Activated naive CD8-positive, alpha-beta T cell treated with anti-CD3 and anti-CD28 coated beads, Interleukin-2, amount 50 U/mL, for 16 hours (primary cell): Measurements from ENCODE around the gene APOL1.
"Not testable (repeated sequence)": the region's sequence is repeated elsewhere in the genome, so short reads cannot be mapped to it uniquely, and the experiment has no call there.

Source experiments
- DNase-seq: peaks from one replicate; pipeline ENCODE4 v3.0.0-alpha.2; 2020; ENCODE audit warnings: low read depth, low spot score

Gene APOL1

GRCh38 chr22:36225333-36225922 is 27.5 kb upstream of the APOL1 start:
- no peak for DNase-seq

GRCh38 chr22:36226189-36226588 is 26.7 kb upstream of the APOL1 start:
- DNase-seq, result no peak

GRCh38 chr22:36227396-36227795 is 25.5 kb upstream of the APOL1 start:
- no peak for DNase-seq

- DNase-seq, result no peak
These were observed 25.1 kb upstream of the APOL1 start for GRCh38 chr22:36227806-36228205.

- DNase-seq, result not testable (repeated sequence)
These were observed 24.6 kb upstream of the APOL1 start for GRCh38 chr22:36228369-36228768.

GRCh38 chr22:36228944-36229343 is 24.0 kb upstream of the APOL1 start:
- DNase-seq, result no peak

- DNase-seq, result not testable (repeated sequence)
These were observed 23.3 kb upstream of the APOL1 start for GRCh38 chr22:36229649-36230048.

- not testable (repeated sequence) for DNase-seq
These were observed 21.9 kb upstream of the APOL1 start for GRCh38 chr22:36231051-36231450.

GRCh38 chr22:36232715-36233401 is 20.1 kb upstream of the APOL1 start:
- DNase-seq, result no peak

GRCh38 chr22:36233796-36234195 is 19.1 kb upstream of the APOL1 start:
- no peak for DNase-seq

- no peak for DNase-seq
These were observed 18.7 kb upstream of the APOL1 start for GRCh38 chr22:36234213-36234612.

GRCh38 chr22:36234919-36235318 is 18.0 kb upstream of the APOL1 start:
- no peak for DNase-seq

- DNase-seq, result no peak
These were observed 17.3 kb upstream of the APOL1 start for GRCh38 chr22:36235585-36235984.

- no peak for DNase-seq
These were observed 16.3 kb upstream of the APOL1 start for GRCh38 chr22:36236388-36237319.

GRCh38 chr22:36237462-36238372 is 15.2 kb upstream of the APOL1 start:
- DNase-seq, result no peak

- no peak for DNase-seq
These were observed 14.4 kb upstream of the APOL1 start for GRCh38 chr22:36238373-36239149.

GRCh38 chr22:36239150-36239400 is 13.9 kb upstream of the APOL1 start:
- no peak for DNase-seq

GRCh38 chr22:36239401-36240171 is 13.3 kb upstream of the APOL1 start, which contains the start of gene APOL2:
APOL2 (minus strand) TSS chr22:36239527; CDS start chr22:36233162, 6,365 bp downstream.
- peak; percentile 64 for DNase-seq

- DNase-seq, result no peak
These were observed 8.9 kb upstream of the APOL1 start for GRCh38 chr22:36243986-36244385.
